ENCODE data around the gene RPLP1.
"Not testable (repeated sequence)": the region's sequence is repeated elsewhere in the genome, so short reads cannot be mapped to it uniquely, and the experiment has no call there.

RPLP1 gene

DNA sequence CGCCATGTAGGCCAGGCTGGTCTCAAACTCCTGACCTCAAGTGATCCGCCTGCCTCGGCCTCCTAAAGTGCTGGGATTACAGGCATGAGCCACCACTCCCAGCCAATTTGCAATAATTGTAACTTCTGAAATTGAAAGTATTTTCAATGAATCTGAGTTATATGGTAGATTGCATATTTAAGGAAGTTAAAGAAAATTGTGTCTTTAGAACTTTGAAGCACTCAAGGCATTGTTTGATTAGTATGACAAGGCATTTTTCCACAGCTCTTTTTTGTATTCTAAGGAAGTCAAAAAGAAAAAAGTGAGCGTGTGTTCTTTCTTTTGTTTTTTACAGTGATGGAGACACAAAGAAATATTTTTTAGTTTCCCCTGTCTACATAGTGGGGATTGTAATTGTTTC is 15.7 kb upstream of the RPLP1 start:
- in situ Hi-C loops (cut with MboI; ENCODE audit: low sequenced_read_pairs) = no loop called here

DNA sequence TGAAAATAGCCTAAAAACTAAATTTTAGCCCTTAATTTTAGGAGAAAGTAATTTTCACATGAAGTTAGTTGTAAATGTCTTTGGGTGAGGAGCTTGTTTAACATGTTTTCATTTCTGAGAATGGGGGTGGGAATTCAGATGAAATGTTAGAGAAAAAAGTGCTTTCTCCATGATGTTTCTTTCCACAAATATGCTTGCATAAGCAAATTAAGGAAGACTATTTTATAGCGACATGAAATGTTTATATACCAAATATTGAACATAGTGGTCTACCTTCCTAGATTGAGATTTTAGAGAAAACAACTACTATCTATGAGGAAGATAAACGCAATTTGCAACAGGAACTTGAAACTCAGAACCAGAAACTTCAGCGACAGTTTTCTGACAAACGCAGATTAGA is 13.0 kb upstream of the RPLP1 start:
- in situ Hi-C loops (cut with MboI; ENCODE audit: low sequenced_read_pairs) = no loop called here

DNA sequence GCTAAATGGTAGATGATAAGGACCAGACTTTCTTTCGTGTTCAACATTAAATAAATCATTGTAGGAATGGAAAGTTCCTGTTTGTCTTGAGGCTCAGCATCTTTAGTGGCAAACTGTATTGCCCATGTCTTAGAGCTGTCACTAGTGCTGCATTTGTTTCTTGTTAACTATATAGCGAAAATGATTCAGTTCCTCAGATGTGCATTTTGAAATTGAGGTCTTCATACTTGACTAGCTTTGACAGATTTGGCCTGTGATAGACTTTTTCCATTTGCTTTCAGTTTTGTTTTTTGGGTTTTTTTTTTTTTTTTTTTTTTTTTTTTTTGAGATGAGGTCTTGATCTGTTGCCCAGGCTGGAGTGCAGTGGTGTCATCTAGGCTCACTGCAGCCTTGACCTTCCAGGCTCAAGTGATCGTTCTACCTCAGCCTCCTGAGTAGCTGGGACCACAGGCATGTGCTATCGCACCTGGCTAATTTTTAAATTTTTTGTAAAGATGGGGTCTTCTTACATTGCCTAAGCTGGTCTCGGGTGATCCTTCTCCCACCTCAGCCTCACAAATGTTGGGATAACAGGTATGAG is 9.5 kb upstream of the RPLP1 start:
- in situ Hi-C loops (cut with MboI; ENCODE audit: low sequenced_read_pairs) = no loop called here

DNA sequence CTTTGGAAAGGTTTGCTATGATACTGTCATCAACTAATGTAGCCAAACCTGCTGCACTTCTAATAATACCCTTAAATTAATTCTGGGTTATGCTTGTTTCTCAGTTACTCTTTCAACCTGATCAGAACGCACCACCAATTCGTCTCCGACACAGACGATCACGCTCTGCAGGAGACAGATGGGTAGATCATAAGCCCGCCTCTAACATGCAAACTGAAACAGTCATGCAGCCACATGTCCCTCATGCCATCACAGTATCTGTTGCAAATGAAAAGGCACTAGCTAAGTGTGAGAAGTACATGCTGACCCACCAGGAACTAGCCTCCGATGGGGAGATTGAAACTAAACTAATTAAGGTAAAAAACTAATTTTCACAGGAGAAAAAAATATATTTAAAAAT is 7.9 kb upstream of the RPLP1 start:
- in situ Hi-C loops (cut with MboI; ENCODE audit: low sequenced_read_pairs) = no loop called here

GRCh38 chr15:69446953-69447352 is 5.7 kb upstream of the RPLP1 start:
- in situ Hi-C loops (cut with MboI; ENCODE audit: low sequenced_read_pairs) = no loop called here

GRCh38 chr15:69450221-69450620 is 2.4 kb upstream of the RPLP1 start:
- in situ Hi-C loops (cut with MboI; ENCODE audit: low sequenced_read_pairs) = not testable (repeated sequence)

DNA sequence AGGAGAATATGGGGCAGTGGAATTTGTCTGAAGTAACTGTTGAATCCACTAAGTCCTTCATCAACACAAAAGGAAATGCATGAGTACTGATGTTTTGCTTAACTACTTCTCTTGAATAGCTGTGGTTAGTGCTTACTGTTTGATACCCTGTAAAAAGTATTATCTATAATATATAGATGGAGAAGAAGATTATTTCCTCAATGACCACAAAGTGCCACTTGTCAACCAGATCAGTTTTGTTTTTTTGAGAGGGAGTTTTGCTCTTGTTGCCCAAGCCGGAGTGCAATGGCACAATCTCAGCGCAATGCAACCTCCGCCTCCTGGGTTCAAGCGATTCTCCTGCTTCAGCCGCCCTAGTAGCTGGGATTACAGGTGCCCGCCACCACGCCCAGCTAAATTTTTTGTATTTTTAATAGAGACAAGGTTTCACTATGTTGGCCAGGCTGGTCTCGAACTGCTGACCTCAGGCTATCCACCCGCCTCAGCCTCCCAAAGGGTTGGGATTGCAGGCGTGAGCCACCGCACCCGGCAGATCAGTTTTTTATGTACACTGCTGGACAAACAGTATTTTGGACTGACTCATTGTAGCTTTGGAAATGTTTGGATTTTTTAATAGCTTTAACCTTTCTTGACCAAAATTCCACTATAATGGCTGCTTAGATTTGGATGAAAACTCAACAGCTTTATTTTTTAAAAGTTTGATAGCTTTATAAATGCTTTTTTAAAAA is 1.5 kb upstream of the RPLP1 start:
- in situ Hi-C loops (cut with MboI; ENCODE audit: low sequenced_read_pairs) = no loop called here

DNA sequence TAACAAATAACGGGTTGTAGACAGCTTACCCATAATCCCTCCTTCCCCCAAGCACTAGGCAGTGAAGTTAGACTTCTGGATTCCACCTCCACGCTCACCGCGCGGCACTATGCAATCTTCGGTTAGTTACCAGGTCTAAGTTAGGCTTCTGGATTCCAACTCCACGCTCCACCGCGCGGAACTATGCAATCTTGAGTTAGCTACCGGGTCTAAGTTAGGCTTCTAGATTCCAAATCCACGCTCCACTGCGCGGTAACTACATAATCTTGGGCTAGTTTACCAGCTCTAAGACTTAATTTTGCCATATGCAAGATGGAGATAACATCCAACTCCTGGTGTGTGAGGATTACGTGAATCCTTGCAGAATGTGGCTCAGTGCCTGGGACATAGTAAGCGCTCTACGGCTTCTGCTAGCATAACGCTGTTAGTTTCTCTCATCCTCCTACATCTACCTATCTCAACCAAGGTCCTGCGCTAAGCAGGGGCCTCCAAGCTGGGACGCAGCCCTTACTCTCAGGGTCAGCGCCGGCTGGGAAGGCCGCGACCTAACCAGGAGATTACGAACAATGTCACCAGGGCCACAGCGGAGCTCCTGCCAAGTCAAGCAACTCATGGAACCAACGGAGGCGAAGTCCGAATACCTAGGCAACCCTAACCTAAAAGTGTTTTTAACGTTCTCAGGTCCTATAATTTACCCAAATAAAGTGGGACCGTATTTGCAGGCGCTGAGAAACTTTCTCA is 497 bp upstream of the RPLP1 start:
- in situ Hi-C loops (cut with MboI; ENCODE audit: low sequenced_read_pairs) = no loop called here

GRCh38 chr15:69454953-69455352 is 2.3 kb downstream of the RPLP1 start:
- in situ Hi-C loops (cut with MboI; ENCODE audit: low sequenced_read_pairs) = no loop called here

GRCh38 chr15:69456208-69457166 is 3.9 kb downstream of the RPLP1 start:
- in situ Hi-C loops (cut with MboI; ENCODE audit: low sequenced_read_pairs) = no loop called here

- in situ Hi-C loops (cut with MboI; ENCODE audit: low sequenced_read_pairs) = no loop called here
Measured at GRCh38 chr15:69457304-69458280, 5.0 kb downstream of the RPLP1 start.

- in situ Hi-C loops (cut with MboI; ENCODE audit: low sequenced_read_pairs) = no loop called here
Measured at GRCh38 chr15:69459066-69459465, 6.4 kb downstream of the RPLP1 start.

- in situ Hi-C loops (cut with MboI; ENCODE audit: low sequenced_read_pairs) = no loop called here
Measured at GRCh38 chr15:69460481-69460880, 7.9 kb downstream of the RPLP1 start.

GRCh38 chr15:69462030-69462492 is 9.4 kb downstream of the RPLP1 start:
- in situ Hi-C loops (cut with MboI; ENCODE audit: low sequenced_read_pairs) = no loop called here

DNA sequence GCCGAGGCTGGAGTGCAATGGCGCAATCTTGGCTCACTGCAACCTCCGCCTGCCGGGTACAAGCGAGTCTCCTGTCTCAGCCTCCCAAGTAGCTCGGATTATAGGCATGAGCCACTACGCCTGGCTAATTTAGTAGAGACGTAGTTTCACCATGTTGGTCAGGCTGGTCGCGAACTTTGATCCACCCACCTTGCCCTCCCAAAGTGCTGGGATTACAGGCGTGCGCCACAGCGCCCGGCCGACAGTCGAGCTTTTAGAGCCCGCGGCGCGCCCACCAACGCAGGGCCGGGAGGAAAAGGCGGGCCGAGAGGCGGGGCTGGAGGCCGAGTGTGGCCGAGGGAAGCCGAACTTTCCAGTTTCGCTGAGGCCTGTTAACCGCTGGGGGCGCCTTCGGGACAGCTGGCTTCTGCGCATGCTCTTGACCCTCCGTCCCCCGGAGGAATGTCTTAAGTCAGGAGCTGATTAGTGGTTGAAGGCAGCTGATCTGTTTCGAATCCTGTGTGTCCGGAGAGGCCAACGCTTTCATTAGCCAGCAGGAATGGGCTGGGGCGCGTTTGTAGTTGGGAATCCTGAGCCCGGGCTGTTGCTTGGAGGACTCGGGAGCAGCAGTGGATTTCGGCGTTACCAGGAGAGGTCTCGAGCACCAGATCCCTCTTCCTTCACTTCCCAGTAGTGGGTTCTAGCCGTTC is 10.0 kb downstream of the RPLP1 start:
- in situ Hi-C loops (cut with MboI; ENCODE audit: low sequenced_read_pairs) = no loop called here

GRCh38 chr15:69463182-69463756 is 10.7 kb downstream of the RPLP1 start:
- in situ Hi-C loops (cut with MboI; ENCODE audit: low sequenced_read_pairs) = no loop called here

DNA sequence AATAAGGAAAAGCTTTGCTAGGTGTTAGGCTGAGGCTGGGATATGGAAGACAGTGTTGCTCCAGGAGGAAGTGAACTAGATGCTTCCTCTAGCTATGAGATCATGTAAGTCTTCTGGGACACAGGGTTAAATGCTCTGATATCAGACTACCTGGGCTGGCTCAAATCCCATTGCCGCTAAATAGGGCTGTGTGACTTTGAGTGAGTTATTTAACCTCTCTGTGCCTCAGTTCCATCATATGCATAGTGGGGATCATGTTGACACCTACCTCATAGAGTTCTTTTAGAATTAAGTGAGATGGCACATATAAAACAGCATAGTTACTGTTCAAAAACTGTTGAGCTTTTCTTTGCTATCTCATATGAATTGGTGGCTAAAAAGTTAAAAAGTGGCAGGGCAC is 12.6 kb downstream of the RPLP1 start:
- in situ Hi-C loops (cut with MboI; ENCODE audit: low sequenced_read_pairs) = no loop called here

GRCh38 chr15:69466733-69467132 is 14.1 kb downstream of the RPLP1 start:
- in situ Hi-C loops (cut with MboI; ENCODE audit: low sequenced_read_pairs) = no loop called here

GRCh38 chr15:69467636-69468035 is 15.0 kb downstream of the RPLP1 start:
- in situ Hi-C loops (cut with MboI; ENCODE audit: low sequenced_read_pairs) = no loop called here

Data from HL-60/S4 (cell line).